ENCODE measurements around the gene CELF2.
"Not testable (repeated sequence)": the region's sequence is repeated elsewhere in the genome, so short reads cannot be mapped to it uniquely, and the experiment has no call there.

Gene CELF2

DNA sequence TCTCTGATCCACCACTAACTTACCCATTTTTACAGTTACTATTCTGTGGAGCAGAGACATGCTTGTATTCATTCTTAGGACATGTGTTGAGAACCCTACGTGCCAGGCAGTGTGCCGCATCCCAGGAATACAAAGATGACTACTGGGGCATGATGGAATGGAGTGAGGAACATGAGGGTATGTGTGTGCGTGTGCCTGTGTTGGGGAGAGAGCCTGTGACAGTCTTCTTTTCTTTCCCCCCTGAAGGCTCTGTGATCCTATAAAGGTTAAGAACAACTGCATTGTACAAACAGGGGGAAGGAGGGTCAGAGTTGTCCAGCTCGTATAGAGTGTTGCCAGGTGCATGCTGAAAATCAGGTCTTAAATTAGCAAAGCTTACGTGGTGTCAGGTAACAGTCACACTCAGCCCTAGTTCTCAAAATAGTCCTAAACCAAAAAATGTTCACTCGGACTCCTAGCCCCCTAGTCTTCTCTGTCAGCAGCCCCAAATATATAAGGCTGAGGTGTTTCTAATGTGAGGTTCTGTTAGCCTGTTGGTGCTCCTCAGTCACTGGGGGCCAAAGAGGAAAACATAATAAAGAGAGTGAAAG, 161.9 kb downstream of the CELF2 start:
- Histone ChIP-seq H3K56ac (ENCODE audit: low read length) (no peak overlapping the region), H3K27ac (ENCODE audit: low read depth, low read length) (no peak overlapping the region), H2BK15ac (replicated peaks; ENCODE audit: low read depth) (no peak overlapping the region), H2BK5ac (ENCODE audit: low read length) (no peak overlapping the region), H3K23ac (ENCODE audit: low read length) (no peak overlapping the region), H3K4me2 (ENCODE audit: low read length) (no peak overlapping the region), H3K4me3 (ENCODE audit: low read length) (no peak overlapping the region), H3K27me3 (ENCODE audit: insufficient read depth, low read length, poor library complexity) (no peaks in the 10 kb centered on the region), H4K8ac (ENCODE audit: low read depth, low read length) (no peak overlapping the region), H3K36me3 (ENCODE audit: control insufficient read depth, insufficient read depth, low read length) (no peaks in the 10 kb centered on the region), H3K4ac (ENCODE audit: low read depth, low read length) (no peak overlapping the region), H3K18ac (ENCODE audit: low read length) (no peak overlapping the region), H3K4me1 (ENCODE audit: control insufficient read depth, low read depth, low read length) (no peaks in the 10 kb centered on the region), H3K79me1 (ENCODE audit: low read length) (no peaks in the 10 kb centered on the region), H3K9ac (ENCODE audit: low read length) (no peak overlapping the region), H2AK5ac (ENCODE audit: low read length) (no peak overlapping the region), H2BK120ac (ENCODE audit: low read depth, low read length) (no peak overlapping the region), H3K79me2 (ENCODE audit: control insufficient read depth, insufficient read depth, low read length) (no peaks in the 10 kb centered on the region), H4K5ac (ENCODE audit: low read length) (no peak overlapping the region)
- no peak for DNase-seq
- WGBS (ENCODE audit: extremely low coverage, insufficient coverage, low lambda C conversion rate), result no CpG with 5 or more reads among the region's 6 CpGs

DNA sequence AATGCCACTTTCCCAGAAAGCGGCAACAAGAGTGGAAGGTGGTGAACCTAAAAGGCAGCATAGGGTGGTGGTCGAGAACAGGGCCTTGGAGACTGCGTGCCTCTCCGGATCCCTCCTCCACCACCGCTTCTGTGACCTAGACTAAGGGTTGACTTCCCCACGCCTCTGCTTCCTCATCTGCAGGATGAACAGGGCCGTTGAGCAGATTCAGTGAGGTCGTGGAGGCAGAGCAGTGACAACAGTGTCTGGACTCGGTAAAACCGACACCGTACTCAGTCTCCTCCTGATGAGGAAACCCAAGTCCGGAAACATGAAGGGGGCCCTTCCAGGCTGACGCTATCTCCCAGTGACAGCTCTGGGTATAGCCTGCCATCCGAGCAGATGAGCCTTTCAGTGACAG, 162.6 kb downstream of the CELF2 start:
- Histone ChIP-seq H3K9ac (ENCODE audit: low read length) (no peak overlapping the region), H3K36me3 (ENCODE audit: control insufficient read depth, insufficient read depth, low read length) (no peaks in the 10 kb centered on the region), H3K27ac (ENCODE audit: low read depth, low read length) (no peak overlapping the region), H4K8ac (ENCODE audit: low read depth, low read length) (no peak overlapping the region), H3K23ac (ENCODE audit: low read length) (no peak overlapping the region), H3K79me2 (ENCODE audit: control insufficient read depth, insufficient read depth, low read length) (no peaks in the 10 kb centered on the region), H3K27me3 (ENCODE audit: insufficient read depth, low read length, poor library complexity) (no peaks in the 10 kb centered on the region), H2BK5ac (ENCODE audit: low read length) (no peak overlapping the region), H2BK15ac (replicated peaks; ENCODE audit: low read depth) (no peak overlapping the region), H3K56ac (ENCODE audit: low read length) (no peak overlapping the region), H3K4me3 (ENCODE audit: low read length) (no peak overlapping the region), H2AK5ac (ENCODE audit: low read length) (no peak overlapping the region), H3K4ac (ENCODE audit: low read depth, low read length) (no peak overlapping the region), H3K4me1 (ENCODE audit: control insufficient read depth, low read depth, low read length) (no peaks in the 10 kb centered on the region), H3K18ac (ENCODE audit: low read length) (no peak overlapping the region), H3K79me1 (ENCODE audit: low read length) (no peaks in the 10 kb centered on the region), H3K4me2 (ENCODE audit: low read length) (no peak overlapping the region), H2BK120ac (ENCODE audit: low read depth, low read length) (no peak overlapping the region), H4K5ac (ENCODE audit: low read length) (no peak overlapping the region)
- no peak for DNase-seq
- WGBS (ENCODE audit: extremely low coverage, insufficient coverage, low lambda C conversion rate), result no CpG with 5 or more reads among the region's 14 CpGs

DNA sequence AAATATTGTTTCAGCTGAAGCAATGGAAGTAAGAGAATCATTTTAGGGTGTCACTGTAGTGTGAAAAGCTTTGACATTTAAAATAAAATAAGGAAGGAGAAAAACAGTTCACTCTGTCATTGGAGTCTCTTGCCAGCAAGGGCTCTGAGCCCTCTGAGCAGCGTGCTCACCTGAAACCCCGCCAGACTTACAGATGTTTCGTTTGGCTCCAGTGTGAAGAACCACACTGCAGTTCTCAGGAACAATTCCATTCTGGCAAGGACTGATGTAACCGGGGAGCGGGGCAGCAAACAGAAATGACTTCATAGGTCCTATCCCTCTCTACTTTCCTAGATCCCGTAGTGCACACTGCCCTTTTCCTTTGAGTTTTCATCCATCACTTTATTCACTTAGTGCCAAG, 164.3 kb downstream of the CELF2 start:
- H2BK15ac ChIP-seq (replicated peaks; ENCODE audit: low read depth), result no peak overlapping the region

DNA sequence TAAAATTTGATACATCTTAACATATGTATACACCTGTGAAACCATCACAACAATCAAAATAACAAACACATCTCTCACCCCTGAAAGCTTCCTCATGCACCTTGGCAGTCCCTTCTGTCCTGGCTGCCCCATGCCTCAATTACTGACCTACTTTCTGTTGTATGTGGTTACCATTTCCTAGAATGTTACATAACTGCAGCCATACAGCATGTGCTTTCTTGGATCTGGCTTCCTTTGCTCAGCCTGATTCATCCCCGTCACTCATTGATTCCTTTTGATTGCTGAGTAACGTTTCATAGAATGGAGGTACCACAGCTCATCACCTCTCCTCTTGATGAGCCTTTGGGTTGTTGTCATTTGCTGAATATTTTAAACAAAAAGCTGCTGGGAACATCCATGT, 165.3 kb downstream of the CELF2 start:
- Histone ChIP-seq H3K23ac (ENCODE audit: low read length) (no peak overlapping the region), H3K4me1 (ENCODE audit: control insufficient read depth, low read depth, low read length) (no peaks in the 10 kb centered on the region), H2AK5ac (ENCODE audit: low read length) (no peak overlapping the region), H3K4me2 (ENCODE audit: low read length) (no peak overlapping the region), H3K4ac (ENCODE audit: low read depth, low read length) (no peak overlapping the region), H2BK120ac (ENCODE audit: low read depth, low read length) (no peak overlapping the region), H4K5ac (ENCODE audit: low read length) (no peak overlapping the region), H3K56ac (ENCODE audit: low read length) (no peak overlapping the region), H3K36me3 (ENCODE audit: control insufficient read depth, insufficient read depth, low read length) (no peaks in the 10 kb centered on the region), H2BK15ac (replicated peaks; ENCODE audit: low read depth) (no peak overlapping the region), H4K8ac (ENCODE audit: low read depth, low read length) (no peak overlapping the region), H3K27ac (ENCODE audit: low read depth, low read length) (no peak overlapping the region), H3K9ac (ENCODE audit: low read length) (no peak overlapping the region), H2BK5ac (ENCODE audit: low read length) (no peak overlapping the region), H3K27me3 (ENCODE audit: insufficient read depth, low read length, poor library complexity) (no peaks in the 10 kb centered on the region), H3K4me3 (ENCODE audit: low read length) (no peak overlapping the region), H3K79me1 (ENCODE audit: low read length) (no peaks in the 10 kb centered on the region), H3K18ac (ENCODE audit: low read length) (no peak overlapping the region), H3K79me2 (ENCODE audit: control insufficient read depth, insufficient read depth, low read length) (no peaks in the 10 kb centered on the region)
- DNase-seq, result no peak
- no CpG with 5 or more reads among the region's 2 CpGs for WGBS (ENCODE audit: extremely low coverage, insufficient coverage, low lambda C conversion rate)

More for the DNA sequence above, 164.3 kb downstream of the CELF2 start:
- H3K23ac ChIP-seq (ENCODE audit: low read length), result no peak overlapping the region
- no peak overlapping the region for H3K4me3 ChIP-seq (ENCODE audit: low read length)
- H3K4me2 ChIP-seq (ENCODE audit: low read length), result no peak overlapping the region
- no peak overlapping the region for H2BK5ac ChIP-seq (ENCODE audit: low read length)
- no peaks in the 10 kb centered on the region for H3K36me3 ChIP-seq (ENCODE audit: control insufficient read depth, insufficient read depth, low read length)
- H4K5ac ChIP-seq (ENCODE audit: low read length), result no peak overlapping the region
- H2AK5ac ChIP-seq (ENCODE audit: low read length), result no peak overlapping the region
- no peaks in the 10 kb centered on the region for H3K79me2 ChIP-seq (ENCODE audit: control insufficient read depth, insufficient read depth, low read length)
- H3K4ac ChIP-seq (ENCODE audit: low read depth, low read length), result no peak overlapping the region
- H2BK120ac ChIP-seq (ENCODE audit: low read depth, low read length), result no peak overlapping the region
- no peak overlapping the region for H3K27ac ChIP-seq (ENCODE audit: low read depth, low read length)
- no peak overlapping the region for H3K18ac ChIP-seq (ENCODE audit: low read length)
- no CpG with 5 or more reads among the region's 6 CpGs for WGBS (ENCODE audit: extremely low coverage, insufficient coverage, low lambda C conversion rate)
- H3K4me1 ChIP-seq (ENCODE audit: control insufficient read depth, low read depth, low read length), result no peaks in the 10 kb centered on the region
- H3K9ac ChIP-seq (ENCODE audit: low read length), result no peak overlapping the region
- DNase-seq, result no peak
- no peak overlapping the region for H3K56ac ChIP-seq (ENCODE audit: low read length)
- H3K27me3 ChIP-seq (ENCODE audit: insufficient read depth, low read length, poor library complexity), result no peaks in the 10 kb centered on the region
- H3K79me1 ChIP-seq (ENCODE audit: low read length), result no peaks in the 10 kb centered on the region
- H4K8ac ChIP-seq (ENCODE audit: low read depth, low read length), result no peak overlapping the region

DNA sequence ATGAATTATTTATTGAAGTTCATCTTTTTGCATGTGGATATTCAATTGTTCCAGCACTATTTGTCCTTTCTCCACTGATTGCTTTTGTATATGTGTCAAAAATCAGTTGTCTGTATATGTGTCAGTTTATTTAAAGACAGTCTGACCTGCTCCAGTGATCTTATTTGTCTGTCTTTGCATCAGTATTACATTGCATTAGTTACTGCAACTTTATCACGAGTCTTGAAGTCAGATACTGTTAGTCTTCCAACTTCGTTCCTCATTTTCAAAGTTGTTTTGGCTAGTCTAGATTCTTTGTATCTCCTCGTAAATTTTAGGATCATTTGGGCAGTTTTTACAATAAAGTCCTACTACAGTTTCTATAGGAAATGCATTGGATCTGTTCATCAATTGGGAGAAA, 166.4 kb downstream of the CELF2 start:
- Histone ChIP-seq H3K4me3 (ENCODE audit: low read length) (no peak overlapping the region), H2BK5ac (ENCODE audit: low read length) (no peak overlapping the region), H3K36me3 (ENCODE audit: control insufficient read depth, insufficient read depth, low read length) (no peaks in the 10 kb centered on the region), H3K56ac (ENCODE audit: low read length) (no peak overlapping the region), H3K27me3 (ENCODE audit: insufficient read depth, low read length, poor library complexity) (no peaks in the 10 kb centered on the region), H2AK5ac (ENCODE audit: low read length) (no peak overlapping the region), H3K79me2 (ENCODE audit: control insufficient read depth, insufficient read depth, low read length) (no peaks in the 10 kb centered on the region), H4K5ac (ENCODE audit: low read length) (no peak overlapping the region), H3K9ac (ENCODE audit: low read length) (no peak overlapping the region), H3K79me1 (ENCODE audit: low read length) (no peaks in the 10 kb centered on the region), H3K4me2 (ENCODE audit: low read length) (no peak overlapping the region), H2BK15ac (replicated peaks; ENCODE audit: low read depth) (no peak overlapping the region), H3K23ac (ENCODE audit: low read length) (no peak overlapping the region), H3K4ac (ENCODE audit: low read depth, low read length) (no peak overlapping the region), H2BK120ac (ENCODE audit: low read depth, low read length) (no peak overlapping the region), H3K18ac (ENCODE audit: low read length) (no peak overlapping the region), H4K8ac (ENCODE audit: low read depth, low read length) (no peak overlapping the region), H3K4me1 (ENCODE audit: control insufficient read depth, low read depth, low read length) (no peaks in the 10 kb centered on the region), H3K27ac (ENCODE audit: low read depth, low read length) (no peak overlapping the region)
- DNase-seq, result no peak
- no CpG with 5 or more reads among the region's 3 CpGs for WGBS (ENCODE audit: extremely low coverage, insufficient coverage, low lambda C conversion rate)

DNA sequence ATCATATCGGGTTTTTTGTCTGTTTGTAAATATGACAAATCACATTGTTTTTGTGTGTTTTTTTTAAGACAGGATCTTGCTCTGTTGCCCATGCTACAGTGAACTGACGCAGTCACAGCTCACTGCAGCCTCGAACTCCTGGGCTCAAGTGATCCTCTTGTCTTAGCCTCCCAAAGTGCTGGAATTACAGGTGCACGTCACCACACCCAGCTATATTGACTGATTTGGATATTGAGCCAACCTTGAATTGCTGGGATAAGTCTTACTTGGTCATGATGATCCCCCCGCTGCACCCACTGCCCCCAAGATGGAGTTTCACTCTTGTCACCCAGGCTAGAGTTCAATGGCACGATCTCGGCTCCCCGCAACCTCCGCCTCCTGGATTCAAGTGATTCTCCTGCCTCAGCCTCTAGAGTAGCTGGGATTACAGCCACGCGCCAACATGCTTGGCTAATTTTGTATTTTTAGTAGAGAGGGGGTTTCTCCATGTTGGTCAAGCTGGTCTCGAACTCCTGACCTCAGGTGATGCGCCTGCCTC, 167.5 kb downstream of the CELF2 start:
- WGBS (ENCODE audit: extremely low coverage, insufficient coverage, low lambda C conversion rate), result no CpG with 5 or more reads among the region's 13 CpGs
- H2BK15ac ChIP-seq (replicated peaks; ENCODE audit: low read depth); H3K36me3 ChIP-seq (ENCODE audit: control insufficient read depth, insufficient read depth, low read length): not testable (repeated sequence)

More for the DNA sequence above, 167.5 kb downstream of the CELF2 start:
- H3K4me3 ChIP-seq (ENCODE audit: low read length); H3K23ac ChIP-seq (ENCODE audit: low read length); H3K56ac ChIP-seq (ENCODE audit: low read length); H3K27ac ChIP-seq (ENCODE audit: low read depth, low read length); H3K4ac ChIP-seq (ENCODE audit: low read depth, low read length); H3K4me1 ChIP-seq (ENCODE audit: control insufficient read depth, low read depth, low read length); H3K79me1 ChIP-seq (ENCODE audit: low read length); H2BK120ac ChIP-seq (ENCODE audit: low read depth, low read length); H3K27me3 ChIP-seq (ENCODE audit: insufficient read depth, low read length, poor library complexity); H2AK5ac ChIP-seq (ENCODE audit: low read length); H4K8ac ChIP-seq (ENCODE audit: low read depth, low read length); H4K5ac ChIP-seq (ENCODE audit: low read length); H2BK5ac ChIP-seq (ENCODE audit: low read length); H3K4me2 ChIP-seq (ENCODE audit: low read length); H3K79me2 ChIP-seq (ENCODE audit: control insufficient read depth, insufficient read depth, low read length); H3K9ac ChIP-seq (ENCODE audit: low read length); DNase-seq; H3K18ac ChIP-seq (ENCODE audit: low read length): not testable (repeated sequence)
